ENCODE measurements around the gene SELPLG. TPM values are rescaled to one million over a fixed set of nuclear protein-coding genes. Genes with fewer than 3 reads are reported as not detected.

SELPLG gene
- total RNA-seq, 1 donor from 2014 or later: 0.51 TPM

GRCh38 chr12:108607981-108608600, 25.6 kb downstream of the SELPLG start:
- peaks cover 5% of the 10 kb centered on the region for H3K27me3 Mint-ChIP-seq (ENCODE audit: low read depth)
- peaks cover 5% of the 10 kb centered on the region for H3K9me3 Mint-ChIP-seq
- no peak for DNase-seq (ENCODE audit: low read depth, low spot score)
- H3K36me3 Mint-ChIP-seq (ENCODE audit: low read depth): no peaks in the 10 kb centered on the region
- H3K27ac Mint-ChIP-seq (ENCODE audit: unreplicated experiment): no peak overlapping the region
- no peak overlapping the region for H3K4me3 Mint-ChIP-seq
- no peak for TF ChIP-seq CTCF (conservative IDR thresholded peaks at IDR 0.05)
- peaks cover 7% of the 10 kb centered on the region for H3K4me1 Mint-ChIP-seq

GRCh38 chr12:108606492-108606891, 27.2 kb downstream of the SELPLG start:
- H3K27me3 Mint-ChIP-seq (ENCODE audit: low read depth): peaks cover 5% of the 10 kb centered on the region
- no peak overlapping the region for H3K4me3 Mint-ChIP-seq
- H3K4me1 Mint-ChIP-seq: no peaks in the 10 kb centered on the region
- no peak overlapping the region for H3K27ac Mint-ChIP-seq (ENCODE audit: unreplicated experiment)
- H3K9me3 Mint-ChIP-seq: peaks cover 5% of the 10 kb centered on the region
- H3K36me3 Mint-ChIP-seq (ENCODE audit: low read depth): no peaks in the 10 kb centered on the region
- no peak for DNase-seq (ENCODE audit: low read depth, low spot score)
- no peak for TF ChIP-seq CTCF (conservative IDR thresholded peaks at IDR 0.05)

- no peak overlapping the region for H3K4me3 Mint-ChIP-seq
- TF ChIP-seq CTCF (conservative IDR thresholded peaks at IDR 0.05): no peak
- H3K4me1 Mint-ChIP-seq: no peaks in the 10 kb centered on the region
- DNase-seq (ENCODE audit: low read depth, low spot score): no peak
- no peak overlapping the region for H3K27ac Mint-ChIP-seq (ENCODE audit: unreplicated experiment)
- H3K27me3 Mint-ChIP-seq (ENCODE audit: low read depth): peaks cover 5% of the 10 kb centered on the region
- peaks cover 5% of the 10 kb centered on the region for H3K9me3 Mint-ChIP-seq
- no peaks in the 10 kb centered on the region for H3K36me3 Mint-ChIP-seq (ENCODE audit: low read depth)
These were observed 27.8 kb downstream of the SELPLG start for GRCh38 chr12:108605690-108606406.

GRCh38 chr12:108605000-108605689, 28.5 kb downstream of the SELPLG start:
- H3K36me3 Mint-ChIP-seq (ENCODE audit: low read depth): no peaks in the 10 kb centered on the region

More at GRCh38 chr12:108605000-108605689, 28.5 kb downstream of the SELPLG start:
- Mint-ChIP-seq H3K9me3 (peaks cover 5% of the 10 kb centered on the region), H3K27ac (ENCODE audit: unreplicated experiment) (peak overlapping the region; percentile 43), H3K4me3 (no peak overlapping the region), H3K27me3 (ENCODE audit: low read depth) (peaks cover 5% of the 10 kb centered on the region), H3K4me1 (no peaks in the 10 kb centered on the region)
- DNase-seq (ENCODE audit: low read depth, low spot score): no peak
- no peak for TF ChIP-seq CTCF (conservative IDR thresholded peaks at IDR 0.05)
